Lower lobe of right lung (tissue), 2 donors: Measurements from ENCODE around the gene SIL1. TPM values are rescaled to one million over a fixed set of nuclear protein-coding genes. Genes with fewer than 3 reads are reported as not detected.

Experiments used
- ATAC-seq, 2 donors: fragments of 200-7000 bp; cut with Tn5 transposase; one replicate each; pipeline ENCODE4 v1.9.1; 2020 to 2022; ENCODE audit warnings: mild to moderate bottlenecking in 2 of 2, moderate library complexity in 2 of 2
- DNase-seq: peaks from one replicate; pipeline ENCODE4 v3.0.0-alpha.2; 2020
- H3K27ac ChIP-seq: fragments of 200-600 bp; one replicate; pipeline ENCODE4 v1.8.0; 2022
- H3K27me3 ChIP-seq: fragments of 200-600 bp; one replicate; pipeline ENCODE4 v1.8.0; 2022; ENCODE audit warnings: low read depth
- H3K36me3 ChIP-seq: fragments of 200-600 bp; one replicate; pipeline ENCODE4 v1.8.0; 2022; ENCODE audit warnings: mild to moderate bottlenecking
- H3K4me1 ChIP-seq: fragments of 200-600 bp; one replicate; pipeline ENCODE4 v1.8.0; 2022
- H3K4me3 ChIP-seq: fragments of 200-600 bp; one replicate; pipeline ENCODE4 v1.8.0; 2022; ENCODE audit warnings: mild to moderate bottlenecking
- H3K9me3 ChIP-seq: fragments of 200-600 bp; one replicate; pipeline ENCODE4 v1.8.0; 2022
- intact Hi-C: fragments of 100-400 bp; cut with DNase I; formaldehyde crosslinking; loops from one replicate; pipeline ENCODE4 v1.11.0; 2022
- total RNA-seq: library from RNA; stranded (reverse); fragmentation: NEBNext Ultra II Directional; extraction: Animal tissue kit (Norgen Biotek cat#: 25700); gene quantifications from one replicate; pipeline ENCODE4 v1.2.1, GENCODE V29; 2021
- TF ChIP-seq, protein P1 (sequence below): fragments of 200-600 bp; IDR thresholded peaks from one replicate; pipeline ENCODE4 v1.8.0; 2022; ENCODE audit warnings: antibody characterized with exemption, mild to moderate bottlenecking
- donor health status: DM: no; HTN: yes; CAD: no; lungs with severe emphysema.

Gene SIL1
- total RNA-seq, 1 donor from 2014 or later, result 40.6 TPM

DNA sequence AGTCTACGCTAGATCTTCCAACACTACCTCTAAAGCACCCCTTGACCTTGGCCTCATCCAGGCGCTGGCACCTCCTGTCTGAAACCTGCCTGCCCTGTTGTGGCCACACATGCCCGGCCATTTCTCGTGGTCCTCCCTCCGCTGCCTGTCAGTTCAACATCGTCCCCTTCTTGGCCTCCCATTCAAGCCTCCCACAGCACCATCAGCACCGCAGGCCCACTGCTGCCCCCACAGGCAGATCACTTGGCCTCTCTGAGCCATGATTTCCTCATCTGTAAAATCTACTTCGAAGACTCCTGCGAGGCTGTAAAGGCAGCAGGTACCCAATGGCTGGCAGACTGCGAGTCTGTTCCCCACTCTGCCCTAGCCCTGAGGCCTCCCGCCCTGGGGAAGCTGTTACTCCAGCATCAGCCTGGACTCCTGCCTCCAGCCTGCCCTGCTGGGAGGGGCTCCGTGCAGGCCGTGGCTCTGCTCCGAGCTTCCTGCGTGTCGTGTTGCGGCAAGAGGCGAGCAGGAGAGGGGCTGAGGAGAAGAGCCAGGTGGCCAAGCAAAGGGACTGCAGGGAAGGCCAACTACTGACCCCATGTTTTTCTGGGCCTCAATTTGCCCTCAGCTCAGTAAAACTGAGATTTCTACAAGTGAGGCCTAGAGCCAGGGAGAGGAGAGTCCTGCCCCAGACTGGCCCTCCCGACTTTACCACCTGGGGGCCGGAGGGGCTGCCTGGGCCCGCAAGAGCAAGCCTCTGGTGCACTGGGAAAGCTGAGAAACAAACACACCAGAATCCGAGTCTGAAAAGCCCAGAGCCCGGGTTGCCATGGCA is 252.5 kb downstream of the SIL1 start:
- H3K36me3 ChIP-seq, result peaks cover 22% of the 10 kb centered on the region
- no peak overlapping the region for H3K4me3 ChIP-seq
- H3K9me3 ChIP-seq, result no peaks in the 10 kb centered on the region
- DNase-seq, result no peak
- intact Hi-C loops, result no loop called here
- TF ChIP-seq, protein P1, sequence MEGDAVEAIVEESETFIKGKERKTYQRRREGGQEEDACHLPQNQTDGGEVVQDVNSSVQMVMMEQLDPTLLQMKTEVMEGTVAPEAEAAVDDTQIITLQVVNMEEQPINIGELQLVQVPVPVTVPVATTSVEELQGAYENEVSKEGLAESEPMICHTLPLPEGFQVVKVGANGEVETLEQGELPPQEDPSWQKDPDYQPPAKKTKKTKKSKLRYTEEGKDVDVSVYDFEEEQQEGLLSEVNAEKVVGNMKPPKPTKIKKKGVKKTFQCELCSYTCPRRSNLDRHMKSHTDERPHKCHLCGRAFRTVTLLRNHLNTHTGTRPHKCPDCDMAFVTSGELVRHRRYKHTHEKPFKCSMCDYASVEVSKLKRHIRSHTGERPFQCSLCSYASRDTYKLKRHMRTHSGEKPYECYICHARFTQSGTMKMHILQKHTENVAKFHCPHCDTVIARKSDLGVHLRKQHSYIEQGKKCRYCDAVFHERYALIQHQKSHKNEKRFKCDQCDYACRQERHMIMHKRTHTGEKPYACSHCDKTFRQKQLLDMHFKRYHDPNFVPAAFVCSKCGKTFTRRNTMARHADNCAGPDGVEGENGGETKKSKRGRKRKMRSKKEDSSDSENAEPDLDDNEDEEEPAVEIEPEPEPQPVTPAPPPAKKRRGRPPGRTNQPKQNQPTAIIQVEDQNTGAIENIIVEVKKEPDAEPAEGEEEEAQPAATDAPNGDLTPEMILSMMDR, result no peak
- no peaks in the 10 kb centered on the region for H3K27me3 ChIP-seq
- no peak overlapping the region for H3K27ac ChIP-seq
- peaks cover 13% of the 10 kb centered on the region for H3K4me1 ChIP-seq
- no peak for ATAC-seq

DNA sequence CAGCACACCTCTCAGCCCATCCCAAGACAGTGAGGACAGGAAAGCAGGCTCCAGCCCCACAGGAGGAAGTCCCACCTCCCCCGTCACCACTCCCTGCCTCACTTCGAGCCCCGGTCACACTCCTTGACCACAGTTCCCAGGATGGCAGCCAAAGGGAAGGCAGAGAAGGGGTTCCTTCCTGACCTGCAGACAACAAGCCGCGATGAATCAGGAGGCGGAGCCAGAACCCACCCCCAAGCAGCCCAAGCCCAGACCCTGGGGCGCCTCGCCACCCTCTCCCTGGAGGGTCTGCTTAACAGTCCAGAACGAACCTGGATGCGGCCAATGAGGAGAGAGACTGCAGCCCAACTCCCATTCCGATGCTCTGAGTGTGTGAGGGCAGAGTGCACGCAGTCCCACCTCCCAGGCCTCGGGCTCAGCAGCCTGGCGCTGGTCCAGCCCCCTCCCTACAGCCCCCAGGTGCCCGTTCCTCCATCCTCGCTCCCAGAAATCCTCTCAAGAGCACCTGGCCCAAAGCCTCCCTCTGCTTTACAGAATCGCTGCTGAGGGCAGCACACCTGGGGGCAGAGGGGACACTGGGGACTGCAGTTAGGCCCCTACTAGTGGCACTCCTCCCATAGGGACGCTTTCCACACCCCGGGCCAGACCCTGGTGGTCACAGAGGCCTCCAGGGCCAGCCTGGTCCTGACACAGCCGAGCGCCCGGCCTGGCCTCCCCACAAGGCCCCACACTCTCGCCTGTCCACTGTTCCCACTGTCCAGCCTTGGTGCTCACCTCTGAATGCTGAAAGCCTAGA is 253.4 kb downstream of the SIL1 start:
- Histone ChIP-seq H3K4me3 (no peak overlapping the region), H3K27me3 (no peaks in the 10 kb centered on the region), H3K4me1 (peaks cover 4% of the 10 kb centered on the region), H3K36me3 (peaks cover 22% of the 10 kb centered on the region), H3K27ac (no peak overlapping the region), H3K9me3 (no peaks in the 10 kb centered on the region)
- intact Hi-C loops, result no loop called here
- DNase-seq, result no peak
- peak; percentile 8 to 10 for ATAC-seq
- TF ChIP-seq, protein P1, result no peak

- TF ChIP-seq, protein P1, result no peak
- Histone ChIP-seq H3K9me3 (no peaks in the 10 kb centered on the region), H3K4me3 (no peak overlapping the region), H3K36me3 (peaks cover 22% of the 10 kb centered on the region), H3K4me1 (no peaks in the 10 kb centered on the region), H3K27me3 (no peaks in the 10 kb centered on the region), H3K27ac (no peak overlapping the region)
- ATAC-seq (no peak), DNase-seq (no peak)
- intact Hi-C loops, result no loop called here
These were observed 254.5 kb downstream of the SIL1 start for GRCh38 chr5:138943599-138944173.

GRCh38 chr5:138942861-138943260 is 255.3 kb downstream of the SIL1 start:
- ATAC-seq, result no peak
- intact Hi-C loops, result no loop called here
- H3K36me3 ChIP-seq, result peaks cover 21% of the 10 kb centered on the region
- H3K9me3 ChIP-seq, result no peaks in the 10 kb centered on the region
- no peaks in the 10 kb centered on the region for H3K4me1 ChIP-seq
- DNase-seq, result no peak
- H3K27ac ChIP-seq, result no peak overlapping the region
- H3K27me3 ChIP-seq, result no peaks in the 10 kb centered on the region
- no peak overlapping the region for H3K4me3 ChIP-seq
- TF ChIP-seq, protein P1, result no peak

GRCh38 chr5:138942066-138942465 is 256.1 kb downstream of the SIL1 start:
- Histone ChIP-seq H3K27me3 (no peaks in the 10 kb centered on the region), H3K27ac (no peak overlapping the region), H3K36me3 (peaks cover 13% of the 10 kb centered on the region), H3K4me3 (no peak overlapping the region), H3K4me1 (no peaks in the 10 kb centered on the region), H3K9me3 (no peaks in the 10 kb centered on the region)
- no peak for ATAC-seq
- TF ChIP-seq, protein P1, result no peak
- intact Hi-C loops, result no loop called here
- DNase-seq, result no peak
